Activated CD8-positive, alpha-beta memory T cell treated with anti-CD3 and anti-CD28 coated beads, Interleukin-2, amount 50 U/mL, for 24 hours (primary cell): Measurements from ENCODE around the gene LIMK2.
"Not testable (repeated sequence)": the region's sequence is repeated elsewhere in the genome, so short reads cannot be mapped to it uniquely, and the experiment has no call there.

Experiments
- DNase-seq: peaks from one replicate; pipeline ENCODE4 v3.0.0-alpha.2; 2020; ENCODE audit errors: extremely low read depth

LIMK2 gene

GRCh38 chr22:31211862-31212730, at the start of gene LIMK2:
TSS of gene LIMK2 (plus strand) at chr22:31212298. CDS start at chr22:31212409, 111 bp downstream.
- DNase-seq: peak; percentile 90

GRCh38 chr22:31170971-31171370, 41.1 kb upstream of the LIMK2 start:
- DNase-seq: no peak

GRCh38 chr22:31171734-31172133, 40.4 kb upstream of the LIMK2 start:
- not testable (repeated sequence) for DNase-seq

- no peak for DNase-seq
Measured at GRCh38 chr22:31173386-31174145, 38.5 kb upstream of the LIMK2 start.

- DNase-seq: no peak
Measured at GRCh38 chr22:31176923-31177322, 35.2 kb upstream of the LIMK2 start.

- DNase-seq: no peak
Measured at GRCh38 chr22:31177420-31178162, 34.5 kb upstream of the LIMK2 start.

GRCh38 chr22:31178859-31179258, 33.2 kb upstream of the LIMK2 start:
- DNase-seq: no peak

GRCh38 chr22:31179345-31179744, 32.8 kb upstream of the LIMK2 start:
- DNase-seq: no peak

GRCh38 chr22:31184015-31184414, 28.1 kb upstream of the LIMK2 start:
- no peak for DNase-seq

GRCh38 chr22:31185056-31185455, 27.0 kb upstream of the LIMK2 start:
- no peak for DNase-seq

GRCh38 chr22:31187627-31188026, 24.5 kb upstream of the LIMK2 start:
- DNase-seq: no peak

- no peak for DNase-seq
Measured at GRCh38 chr22:31192513-31192912, 19.6 kb upstream of the LIMK2 start.

GRCh38 chr22:31193092-31193491, 19.0 kb upstream of the LIMK2 start:
- DNase-seq: no peak

GRCh38 chr22:31194681-31195080, 17.4 kb upstream of the LIMK2 start:
- not testable (repeated sequence) for DNase-seq

GRCh38 chr22:31199187-31199586, 12.9 kb upstream of the LIMK2 start:
- DNase-seq: no peak

- not testable (repeated sequence) for DNase-seq
Measured at GRCh38 chr22:31204352-31204984, 7.6 kb upstream of the LIMK2 start.

GRCh38 chr22:31205059-31205458, 7.0 kb upstream of the LIMK2 start:
- DNase-seq: not testable (repeated sequence)

- not testable (repeated sequence) for DNase-seq
Measured at GRCh38 chr22:31206460-31206859, 5.6 kb upstream of the LIMK2 start.

- DNase-seq: no peak
Measured at GRCh38 chr22:31206896-31207687, 5.0 kb upstream of the LIMK2 start.

GRCh38 chr22:31210556-31211421, 1.3 kb upstream of the LIMK2 start:
- DNase-seq: no peak
